Measurements from ENCODE around the gene NSL1. TPM values are rescaled to one million over a fixed set of nuclear protein-coding genes. Genes with fewer than 3 reads are reported as not detected.
"Not testable (repeated sequence)": the region's sequence is repeated elsewhere in the genome, so short reads cannot be mapped to it uniquely, and the experiment has no call there.

The NSL1 gene
- total and polyA plus RNA-seq, 8 donors = 10.2 to 170 (median 28.7) TPM

DNA sequence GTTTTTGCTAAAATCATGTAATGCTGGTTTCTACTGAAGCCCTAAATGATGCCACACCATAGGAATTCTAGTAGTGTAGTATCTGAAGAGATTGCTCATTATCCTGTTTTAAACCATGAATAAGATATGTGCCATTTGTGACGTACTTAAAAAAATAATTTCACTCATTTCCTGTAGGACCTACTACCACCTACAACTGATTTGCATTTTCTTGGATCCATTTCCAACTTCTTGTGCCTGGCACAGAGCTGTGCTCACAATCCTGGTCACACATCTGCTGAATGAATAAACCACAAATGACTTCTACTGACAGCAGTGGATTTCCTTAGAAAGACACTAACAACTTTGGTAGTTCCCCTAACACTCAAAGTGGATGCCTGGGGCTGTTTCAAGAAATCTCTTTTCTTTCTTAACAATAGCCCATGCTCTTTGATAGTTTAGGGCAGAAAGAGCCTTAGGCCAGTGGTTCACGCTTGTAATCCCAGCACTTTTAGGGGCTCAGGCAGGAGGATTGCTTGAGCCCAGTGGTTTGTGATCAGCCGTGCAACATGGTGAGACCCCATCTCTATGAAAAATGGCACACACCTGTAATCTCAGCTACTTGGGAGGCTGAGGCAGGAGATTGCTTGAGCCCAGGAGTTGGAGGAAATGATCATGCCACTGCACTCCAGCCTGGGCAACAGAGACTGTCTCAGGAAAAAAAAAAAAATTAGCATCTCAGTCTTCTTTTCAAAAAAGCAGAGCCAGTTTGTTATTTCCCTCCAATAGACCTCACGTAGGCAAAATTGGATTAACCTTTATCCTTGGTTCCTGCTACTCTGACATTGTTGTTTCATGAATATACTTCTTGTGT is 78.9 kb downstream of the NSL1 start:
- Histone ChIP-seq H3K27me3 (no peaks in the 10 kb centered on the region), H3K4me1 (no peaks in the 10 kb centered on the region), H3K27ac (no peak overlapping the region), H3K36me3 (no peaks in the 10 kb centered on the region), H3K4me3 (no peak overlapping the region), H3K9me3 (no peaks in the 10 kb centered on the region)
- WGBS, 5 donors = 81 to 86% (median 85%) methylated on average over 4 of the region's 4 CpGs
- TF ChIP-seq POLR2A (IDR thresholded peaks at IDR 0.05) = no peak
- DNase-seq = no peak
- intact Hi-C loops (cut with DNase I; ENCODE audit: low total_unique reads) = no loop called here

DNA sequence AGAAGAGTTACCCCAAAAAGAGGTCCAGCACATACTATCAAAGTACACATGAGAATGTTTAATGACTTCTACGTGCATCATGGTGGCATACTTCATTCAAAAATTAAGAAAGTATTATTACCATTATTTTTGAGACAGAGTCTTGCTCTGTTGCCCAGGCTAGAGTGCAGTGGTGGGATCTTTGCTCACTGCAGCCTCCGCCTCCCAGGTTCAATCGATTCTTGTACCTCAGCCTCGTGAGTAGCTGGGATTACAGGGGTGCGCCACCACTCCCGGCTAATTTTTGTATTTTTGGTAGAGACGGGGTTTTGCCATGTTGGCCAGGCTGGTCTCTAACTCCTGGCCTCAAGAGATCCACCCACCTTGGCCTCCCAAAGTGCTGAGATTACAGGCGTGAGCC is 79.6 kb downstream of the NSL1 start:
- H3K27ac ChIP-seq; H3K36me3 ChIP-seq; H3K9me3 ChIP-seq; intact Hi-C loops (cut with DNase I; ENCODE audit: low total_unique reads); H3K4me1 ChIP-seq; H3K27me3 ChIP-seq; DNase-seq; H3K4me3 ChIP-seq: not testable (repeated sequence)
- 93 to 97% (median 95%) methylated on average over 8 of the region's 8 CpGs for WGBS, 5 donors

DNA sequence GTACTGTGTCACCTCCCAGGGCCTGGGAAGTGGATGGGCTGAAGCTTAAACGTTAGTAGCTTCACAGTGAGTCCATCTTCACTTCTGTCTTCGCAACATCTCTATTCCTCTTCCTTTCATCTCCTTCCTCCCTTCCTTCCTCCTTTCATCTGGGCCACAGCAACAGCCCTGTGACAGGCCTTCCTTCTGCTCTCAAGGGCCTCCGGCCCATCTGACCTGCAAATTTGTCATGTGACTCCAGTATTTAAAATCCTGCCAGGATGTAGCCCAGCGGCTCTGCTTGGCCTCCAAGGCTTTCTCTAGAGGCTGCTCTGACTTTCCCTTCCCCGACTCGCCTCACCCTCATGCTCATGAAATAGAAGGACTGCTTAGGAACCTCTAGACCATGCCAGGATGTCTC is 81.0 kb downstream of the NSL1 start:
- intact Hi-C loops (cut with DNase I; ENCODE audit: low total_unique reads) = no loop called here
- H3K9me3 ChIP-seq = no peaks in the 10 kb centered on the region
- no peak for TF ChIP-seq POLR2A (IDR thresholded peaks at IDR 0.05)
- TF ChIP-seq EP300 (IDR thresholded peaks at IDR 0.05) = no peak
- no peak for TF ChIP-seq POLR2AphosphoS5 (IDR thresholded peaks at IDR 0.05)
- TF ChIP-seq, protein P1, sequence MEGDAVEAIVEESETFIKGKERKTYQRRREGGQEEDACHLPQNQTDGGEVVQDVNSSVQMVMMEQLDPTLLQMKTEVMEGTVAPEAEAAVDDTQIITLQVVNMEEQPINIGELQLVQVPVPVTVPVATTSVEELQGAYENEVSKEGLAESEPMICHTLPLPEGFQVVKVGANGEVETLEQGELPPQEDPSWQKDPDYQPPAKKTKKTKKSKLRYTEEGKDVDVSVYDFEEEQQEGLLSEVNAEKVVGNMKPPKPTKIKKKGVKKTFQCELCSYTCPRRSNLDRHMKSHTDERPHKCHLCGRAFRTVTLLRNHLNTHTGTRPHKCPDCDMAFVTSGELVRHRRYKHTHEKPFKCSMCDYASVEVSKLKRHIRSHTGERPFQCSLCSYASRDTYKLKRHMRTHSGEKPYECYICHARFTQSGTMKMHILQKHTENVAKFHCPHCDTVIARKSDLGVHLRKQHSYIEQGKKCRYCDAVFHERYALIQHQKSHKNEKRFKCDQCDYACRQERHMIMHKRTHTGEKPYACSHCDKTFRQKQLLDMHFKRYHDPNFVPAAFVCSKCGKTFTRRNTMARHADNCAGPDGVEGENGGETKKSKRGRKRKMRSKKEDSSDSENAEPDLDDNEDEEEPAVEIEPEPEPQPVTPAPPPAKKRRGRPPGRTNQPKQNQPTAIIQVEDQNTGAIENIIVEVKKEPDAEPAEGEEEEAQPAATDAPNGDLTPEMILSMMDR (IDR thresholded peaks at IDR 0.05) = no peak
- no peak for DNase-seq
- H3K27ac ChIP-seq = no peak overlapping the region
- no peaks in the 10 kb centered on the region for H3K27me3 ChIP-seq
- H3K4me3 ChIP-seq = no peak overlapping the region
- H3K4me1 ChIP-seq = no peaks in the 10 kb centered on the region
- H3K36me3 ChIP-seq = no peaks in the 10 kb centered on the region
- 78 to 84% (median 80%) methylated on average over 6 of the region's 6 CpGs for WGBS, 5 donors

DNA sequence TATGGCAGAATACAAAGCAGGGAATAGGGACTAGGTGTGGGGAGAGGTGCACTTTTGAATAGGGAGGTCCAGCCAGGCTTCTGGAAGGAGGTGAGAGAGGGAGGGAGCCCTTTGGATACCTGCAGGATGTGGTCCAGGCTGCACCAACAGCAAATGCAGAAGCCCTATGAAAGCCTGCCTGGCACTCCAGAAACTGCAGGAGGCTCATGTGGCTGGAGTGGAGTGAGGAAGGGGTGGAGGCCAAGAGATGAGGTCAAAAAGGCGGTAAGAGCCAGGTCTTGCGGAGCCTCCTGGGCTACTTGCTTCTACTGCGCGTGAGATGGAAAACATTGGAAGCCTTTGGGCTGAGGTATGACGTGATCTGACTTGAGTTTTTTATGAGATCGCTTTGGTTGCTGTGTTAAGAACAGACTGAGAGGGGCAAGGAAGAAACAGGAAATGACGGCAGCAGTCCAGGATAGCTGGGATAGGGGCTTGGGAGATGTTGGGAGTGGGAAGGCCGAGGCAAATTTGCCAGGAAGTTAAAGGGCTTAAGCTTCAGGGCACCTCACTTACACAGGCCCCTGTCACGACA is 87.5 kb downstream of the NSL1 start:
- Histone ChIP-seq H3K4me3 (no peak overlapping the region), H3K36me3 (no peaks in the 10 kb centered on the region), H3K9me3 (no peaks in the 10 kb centered on the region), H3K27ac (no peak overlapping the region), H3K27me3 (peaks cover 0 to 17% (median 6%) of the 10 kb centered on the region in 3 donors), H3K4me1 (peaks cover 18 to 30% (median 25%) of the 10 kb centered on the region in 4 donors)
- TF ChIP-seq, protein P1 (IDR thresholded peaks at IDR 0.05) = no peak
- no peak for TF ChIP-seq EP300 (IDR thresholded peaks at IDR 0.05)
- no peak for TF ChIP-seq POLR2A (IDR thresholded peaks at IDR 0.05)
- no peak for TF ChIP-seq POLR2AphosphoS5 (IDR thresholded peaks at IDR 0.05)
- WGBS, 5 donors = 68 to 90% (median 83%) methylated on average over 9 of the region's 9 CpGs
- intact Hi-C loops (cut with DNase I; ENCODE audit: low total_unique reads) = no loop called here
- no peak for DNase-seq

DNA sequence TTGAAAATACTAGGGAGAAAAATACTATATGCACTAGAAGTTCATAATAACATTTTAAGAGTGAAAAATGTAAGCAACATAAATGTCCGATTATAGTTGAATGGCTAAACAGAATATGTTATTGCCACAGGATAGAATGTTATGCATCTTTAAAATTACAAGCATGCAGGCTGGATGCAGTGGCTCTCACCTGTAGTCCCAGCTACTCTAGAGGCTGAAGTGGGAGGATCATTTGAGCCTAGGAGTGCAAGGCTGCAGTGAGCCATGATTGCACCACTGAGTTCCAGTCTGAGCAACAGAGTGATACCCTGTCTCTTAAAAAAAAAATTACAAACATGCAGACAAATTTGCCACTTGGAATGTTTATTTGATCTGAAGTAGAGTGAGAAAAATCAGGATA is 88.9 kb downstream of the NSL1 start:
- Histone ChIP-seq H3K36me3 (no peaks in the 10 kb centered on the region), H3K4me3 (no peak overlapping the region), H3K27ac (no peak overlapping the region), H3K27me3 (peaks cover 0 to 18% (median 17%) of the 10 kb centered on the region in 3 donors), H3K4me1 (peaks cover 26 to 40% (median 34%) of the 10 kb centered on the region in 4 donors), H3K9me3 (no peaks in the 10 kb centered on the region)
- intact Hi-C loops (cut with DNase I; ENCODE audit: low total_unique reads) = no loop called here
- WGBS, 5 donors = 56 to 81% (median 72%) methylated on average over 1 of the region's 1 CpG
- TF ChIP-seq POLR2AphosphoS5 (IDR thresholded peaks at IDR 0.05) = no peak
- TF ChIP-seq EP300 (IDR thresholded peaks at IDR 0.05) = no peak
- no peak for TF ChIP-seq POLR2A (IDR thresholded peaks at IDR 0.05)
- TF ChIP-seq, protein P1 (IDR thresholded peaks at IDR 0.05) = no peak
- DNase-seq = no peak

Measured in stomach (tissue), 9 donors.